ENCODE measurements around the gene NEAT1.

NEAT1 gene

DNA sequence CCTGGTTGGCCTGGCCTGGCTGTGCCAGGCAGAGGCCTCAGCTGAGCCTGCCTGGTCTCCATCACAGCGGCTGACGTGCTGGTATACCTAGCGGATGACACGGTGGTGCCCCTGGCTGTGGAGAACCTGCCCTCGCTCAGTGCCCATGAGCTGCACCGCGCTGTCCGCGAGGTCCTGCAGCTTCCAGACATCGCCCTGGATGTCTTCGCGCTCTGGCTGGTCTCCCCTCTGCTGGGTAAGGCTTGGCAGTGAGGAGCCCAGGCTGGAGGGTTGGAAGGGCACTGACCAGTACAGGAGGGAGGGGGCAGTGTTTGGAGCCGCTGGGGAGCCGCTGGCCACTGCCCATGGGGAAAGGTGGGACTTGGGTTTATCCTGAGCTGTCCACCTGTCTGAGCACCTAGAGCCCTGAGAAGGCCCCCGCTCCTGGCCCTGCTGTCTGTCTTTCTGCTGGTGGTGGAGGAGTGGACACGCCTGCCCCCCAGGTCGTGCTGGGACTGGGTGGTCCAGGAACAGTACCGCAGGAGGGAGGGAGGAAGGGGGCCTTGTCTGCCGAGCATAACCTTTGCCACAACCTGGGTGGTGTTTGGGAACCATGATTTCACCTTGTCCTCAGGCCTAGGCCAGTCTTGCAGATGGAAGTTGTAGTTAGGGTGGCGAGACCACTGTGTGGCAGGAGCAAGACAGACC lies 33.2 kb upstream of the NEAT1 start:
- ChIA-PET POLR2A (interaction anchor here (1.1 to 1.4 kb wide), 2 partner anchors 26 to 28 kb away, joined by 3 to 4 read pairs; no protein-coding TSS in a partner anchor), CTCF (interaction anchor here (0.5 to 1.9 kb wide), 4 partner anchors 11 to 545 kb away, joined by 3 to 5 read pairs (median 5); no protein-coding TSS in a partner anchor)
- Histone ChIP-seq H3K4me3 (ENCODE audit: control insufficient read depth in 1 of 7, extremely low read depth in 1 of 7, insufficient read depth in 4 of 7, low read depth in 2 of 7, low read length in 6 of 7) (no peak overlapping the region), H3K36me3 (ENCODE audit: control insufficient read depth in 4 of 4, insufficient read depth in 4 of 4, low read length in 3 of 4) (peaks cover 0 to 40% (median 26%) of the 10 kb centered on the region in 4 experiments), H3K9me3 (ENCODE audit: control extremely low read depth in 1 of 5, control insufficient read depth in 4 of 5, insufficient read depth in 2 of 5, low read depth in 1 of 5, low read length in 4 of 5) (no peaks in the 10 kb centered on the region), H3K27me3 (replicated peaks in 2 of 5; ENCODE audit: control insufficient read depth in 4 of 5, insufficient read depth in 5 of 5, low read length in 4 of 5) (no peaks in the 10 kb centered on the region), H3K4me1 (ENCODE audit: control extremely low read depth in 1 of 4, control insufficient read depth in 4 of 4, insufficient read depth in 4 of 4, low read length in 3 of 4) (peaks cover 3 to 54% (median 52%) of the 10 kb centered on the region in 4 experiments), H3K27ac (ENCODE audit: insufficient read depth in 1 of 2, low read depth in 1 of 2, low read length in 2 of 2, poor library complexity in 1 of 2, severe bottlenecking in 2 of 2) (peak overlapping the region; percentile 8 to 29)
- peak in 2 of 3 donors; percentile 34 to 50 for DNase-seq
- WGBS (ENCODE audit: insufficient coverage), result 98% methylated on average over 19 of the region's 20 CpGs

DNA sequence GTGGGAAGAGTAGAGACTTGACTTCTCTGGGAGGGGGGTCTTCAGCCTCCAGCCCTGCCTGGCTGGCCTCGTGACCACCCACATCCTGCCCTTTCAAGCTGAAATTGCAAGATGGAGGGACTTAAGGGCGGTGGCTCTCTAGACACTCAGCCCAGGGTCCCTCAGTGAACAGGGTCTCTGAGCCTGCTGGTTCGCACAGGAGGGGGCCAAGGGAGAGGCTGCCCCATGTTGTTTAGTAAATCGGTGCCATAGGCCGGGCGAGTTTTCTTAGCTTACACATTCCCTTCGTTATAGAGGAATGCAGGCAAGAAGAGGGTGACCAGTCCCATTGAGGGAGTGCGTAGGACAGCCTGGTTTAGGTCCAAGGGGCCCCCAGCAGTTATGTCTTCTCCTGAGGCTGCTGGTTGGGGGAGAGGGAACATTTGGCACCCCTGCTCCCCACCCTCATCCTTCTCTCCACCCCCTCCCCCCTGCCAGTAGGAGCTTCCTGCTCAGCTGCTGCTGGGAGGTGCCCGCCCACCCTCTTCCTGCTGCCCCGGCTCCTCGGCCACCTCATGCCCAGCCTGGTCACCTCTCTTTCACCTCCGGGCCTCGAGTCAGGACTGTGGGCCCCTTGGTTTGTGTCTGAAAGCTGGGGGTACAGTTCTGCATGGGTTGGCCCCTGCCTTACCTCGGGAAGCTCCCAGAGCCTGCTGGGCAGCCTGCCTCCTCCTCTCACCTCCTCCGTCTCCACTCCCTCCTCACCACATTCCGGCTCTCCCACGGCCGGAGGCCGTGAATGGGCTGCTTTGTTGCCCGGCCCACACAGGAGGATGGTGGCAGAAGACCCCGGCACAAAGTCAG lies 32.3 kb upstream of the NEAT1 start:
- ChIA-PET CTCF (interaction anchor here (0.5 to 2.9 kb wide), 5 partner anchors 15 to 544 kb away, joined by 3 to 7 read pairs (median 3); no protein-coding TSS in a partner anchor), POLR2A (interaction anchor here (1.1 to 1.4 kb wide), 3 partner anchors 25 to 31 kb away, joined by 3 to 4 read pairs (median 3); no protein-coding TSS in a partner anchor)

DNA sequence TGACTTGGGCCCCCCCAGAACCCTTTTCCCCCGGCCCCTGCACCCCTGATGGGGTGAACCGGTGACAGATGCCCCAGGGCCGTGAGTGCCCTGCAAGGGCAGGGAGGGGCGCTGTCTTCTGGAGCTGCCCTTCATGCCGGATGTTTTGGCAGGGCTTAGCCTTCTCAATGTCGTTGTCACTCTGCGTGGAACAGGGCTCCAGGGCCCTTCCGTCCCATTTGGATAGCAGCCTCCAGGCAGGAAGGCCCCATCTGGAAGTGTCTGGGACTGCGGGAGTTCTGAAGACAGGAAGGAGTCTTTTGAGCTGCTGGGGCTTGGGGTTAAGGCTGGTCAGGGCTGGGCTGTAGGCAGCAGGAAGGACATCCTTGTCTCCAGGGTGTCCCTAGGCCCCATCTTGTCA lies 31.6 kb upstream of the NEAT1 start:
- no peak overlapping the region for H3K4me3 ChIP-seq (ENCODE audit: control insufficient read depth in 1 of 7, extremely low read depth in 1 of 7, insufficient read depth in 4 of 7, low read depth in 2 of 7, low read length in 6 of 7)
- peaks cover 3 to 41% (median 39%) of the 10 kb centered on the region in 4 experiments for H3K4me1 ChIP-seq (ENCODE audit: control extremely low read depth in 1 of 4, control insufficient read depth in 4 of 4, insufficient read depth in 4 of 4, low read length in 3 of 4)
- H3K27me3 ChIP-seq (replicated peaks in 2 of 5; ENCODE audit: control insufficient read depth in 4 of 5, insufficient read depth in 5 of 5, low read length in 4 of 5), result no peaks in the 10 kb centered on the region
- ChIA-PET POLR2A (interaction anchor here (0.8 to 1.2 kb wide), 2 partner anchors 12 to 31 kb away, joined by 3 read pairs; no protein-coding TSS in a partner anchor), CTCF (interaction anchor here (1.2 to 2.9 kb wide), 4 partner anchors 15 to 43 kb away, joined by 3 to 7 read pairs (median 4); no protein-coding TSS in a partner anchor)
- peaks cover 0 to 52% (median 34%) of the 10 kb centered on the region in 4 experiments for H3K36me3 ChIP-seq (ENCODE audit: control insufficient read depth in 4 of 4, insufficient read depth in 4 of 4, low read length in 3 of 4)
- 96% methylated on average over 9 of the region's 9 CpGs for WGBS (ENCODE audit: insufficient coverage)
- no peaks in the 10 kb centered on the region for H3K9me3 ChIP-seq (ENCODE audit: control extremely low read depth in 1 of 5, control insufficient read depth in 4 of 5, insufficient read depth in 2 of 5, low read depth in 1 of 5, low read length in 4 of 5)
- H3K27ac ChIP-seq (ENCODE audit: insufficient read depth in 1 of 2, low read depth in 1 of 2, low read length in 2 of 2, poor library complexity in 1 of 2, severe bottlenecking in 2 of 2), result no peak overlapping the region
- no peak for DNase-seq

More for the DNA sequence above, 32.3 kb upstream of the NEAT1 start:
- DNase-seq, result no peak
- Histone ChIP-seq H3K36me3 (ENCODE audit: control insufficient read depth in 4 of 4, insufficient read depth in 4 of 4, low read length in 3 of 4) (peaks cover 0 to 46% (median 30%) of the 10 kb centered on the region in 4 experiments), H3K27me3 (replicated peaks in 2 of 5; ENCODE audit: control insufficient read depth in 4 of 5, insufficient read depth in 5 of 5, low read length in 4 of 5) (no peaks in the 10 kb centered on the region), H3K4me1 (ENCODE audit: control extremely low read depth in 1 of 4, control insufficient read depth in 4 of 4, insufficient read depth in 4 of 4, low read length in 3 of 4) (peaks cover 3 to 45% (median 43%) of the 10 kb centered on the region in 4 experiments), H3K27ac (ENCODE audit: insufficient read depth in 1 of 2, low read depth in 1 of 2, low read length in 2 of 2, poor library complexity in 1 of 2, severe bottlenecking in 2 of 2) (peak overlapping the region in 1 of 2 experiments; percentile 29), H3K9me3 (ENCODE audit: control extremely low read depth in 1 of 5, control insufficient read depth in 4 of 5, insufficient read depth in 2 of 5, low read depth in 1 of 5, low read length in 4 of 5) (no peaks in the 10 kb centered on the region), H3K4me3 (ENCODE audit: control insufficient read depth in 1 of 7, extremely low read depth in 1 of 7, insufficient read depth in 4 of 7, low read depth in 2 of 7, low read length in 6 of 7) (no peak overlapping the region)
- 76% methylated on average over 19 of the region's 21 CpGs for WGBS (ENCODE audit: insufficient coverage)

DNA sequence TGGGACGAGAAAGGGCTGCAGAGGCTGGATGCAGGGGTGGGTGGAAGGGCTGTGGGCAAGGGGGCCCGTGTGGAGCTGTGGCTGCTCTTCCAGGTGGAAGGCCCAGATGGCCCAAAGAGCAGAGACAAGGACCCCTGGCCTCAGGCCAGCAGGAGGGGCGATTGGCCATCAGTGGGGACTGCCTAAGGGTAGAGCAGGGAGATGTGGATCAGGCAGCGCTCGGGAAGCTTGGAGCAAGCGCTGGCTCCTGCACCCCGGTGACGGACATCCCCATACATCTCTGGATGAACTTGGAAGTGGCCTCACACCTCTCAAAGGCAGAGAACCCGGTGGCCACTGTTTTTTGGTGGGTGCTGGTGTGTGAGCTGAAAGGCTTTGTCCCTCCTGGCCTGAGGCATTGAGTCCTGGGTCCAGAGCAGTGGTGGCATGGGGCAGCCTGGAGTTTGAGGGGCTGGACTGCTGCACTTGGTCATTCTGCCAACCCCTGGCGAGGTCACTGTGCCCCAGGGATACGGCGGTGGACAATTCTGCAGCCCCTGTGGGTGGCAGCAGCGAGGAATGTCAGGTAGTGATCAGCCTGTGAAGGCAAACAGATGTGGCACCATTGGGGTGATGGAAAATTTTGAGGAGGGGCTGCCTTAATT lies 30.3 kb upstream of the NEAT1 start:
- no peak for DNase-seq
- H3K9me3 ChIP-seq (ENCODE audit: control extremely low read depth in 1 of 5, control insufficient read depth in 4 of 5, insufficient read depth in 2 of 5, low read depth in 1 of 5, low read length in 4 of 5), result no peaks in the 10 kb centered on the region
- CTCF ChIA-PET, result interaction anchor here (0.9 to 2.9 kb wide), 4 partner anchors 10 to 63 kb away, joined by 3 to 7 read pairs (median 3); no protein-coding TSS in a partner anchor
- no peak overlapping the region for H3K27ac ChIP-seq (ENCODE audit: insufficient read depth in 1 of 2, low read depth in 1 of 2, low read length in 2 of 2, poor library complexity in 1 of 2, severe bottlenecking in 2 of 2)
- 86% methylated on average over 7 of the region's 13 CpGs for WGBS (ENCODE audit: insufficient coverage)
- H3K4me1 ChIP-seq (ENCODE audit: control extremely low read depth in 1 of 4, control insufficient read depth in 4 of 4, insufficient read depth in 4 of 4, low read length in 3 of 4), result peaks cover 0 to 29% (median 28%) of the 10 kb centered on the region in 4 experiments
- H3K36me3 ChIP-seq (ENCODE audit: control insufficient read depth in 4 of 4, insufficient read depth in 4 of 4, low read length in 3 of 4), result peaks cover 0 to 59% (median 42%) of the 10 kb centered on the region in 4 experiments
- H3K27me3 ChIP-seq (replicated peaks in 2 of 5; ENCODE audit: control insufficient read depth in 4 of 5, insufficient read depth in 5 of 5, low read length in 4 of 5), result no peaks in the 10 kb centered on the region
- no peak overlapping the region for H3K4me3 ChIP-seq (ENCODE audit: control insufficient read depth in 1 of 7, extremely low read depth in 1 of 7, insufficient read depth in 4 of 7, low read depth in 2 of 7, low read length in 6 of 7)
- POLR2A ChIA-PET, result no interaction called here

DNA sequence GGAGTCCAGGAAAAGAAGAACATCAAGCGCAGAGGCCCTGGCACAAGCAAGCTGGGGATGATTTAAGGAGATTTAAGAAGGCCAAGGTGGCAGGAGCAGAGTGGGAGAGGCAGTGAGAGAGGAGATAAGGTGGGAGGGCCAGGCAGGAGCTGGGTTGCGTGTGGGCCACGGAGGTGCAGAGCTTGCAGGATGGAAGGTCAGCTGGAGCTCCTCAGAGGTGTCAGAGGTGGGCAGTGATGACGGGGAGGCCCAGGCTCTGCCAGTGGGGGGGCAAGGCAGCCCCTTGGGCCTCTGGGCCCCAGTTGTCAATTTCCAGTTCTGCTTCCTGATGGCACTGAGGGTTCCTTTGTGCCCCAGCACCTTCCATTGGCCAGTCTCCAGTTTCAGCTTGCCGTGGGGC lies 29.7 kb upstream of the NEAT1 start:
- peaks cover 0 to 26% (median 24%) of the 10 kb centered on the region in 4 experiments for H3K4me1 ChIP-seq (ENCODE audit: control extremely low read depth in 1 of 4, control insufficient read depth in 4 of 4, insufficient read depth in 4 of 4, low read length in 3 of 4)
- H3K27ac ChIP-seq (ENCODE audit: insufficient read depth in 1 of 2, low read depth in 1 of 2, low read length in 2 of 2, poor library complexity in 1 of 2, severe bottlenecking in 2 of 2), result no peak overlapping the region
- ChIA-PET CTCF (interaction anchor here (1.1 to 2.9 kb wide), 4 partner anchors 11 to 35 kb away, joined by 3 to 7 read pairs (median 3); no protein-coding TSS in a partner anchor), POLR2A (no interaction called here)
- H3K9me3 ChIP-seq (ENCODE audit: control extremely low read depth in 1 of 5, control insufficient read depth in 4 of 5, insufficient read depth in 2 of 5, low read depth in 1 of 5, low read length in 4 of 5), result no peaks in the 10 kb centered on the region
- no peaks in the 10 kb centered on the region for H3K27me3 ChIP-seq (replicated peaks in 2 of 5; ENCODE audit: control insufficient read depth in 4 of 5, insufficient read depth in 5 of 5, low read length in 4 of 5)
- peaks cover 0 to 63% (median 45%) of the 10 kb centered on the region in 4 experiments for H3K36me3 ChIP-seq (ENCODE audit: control insufficient read depth in 4 of 4, insufficient read depth in 4 of 4, low read length in 3 of 4)
- no peak overlapping the region for H3K4me3 ChIP-seq (ENCODE audit: control insufficient read depth in 1 of 7, extremely low read depth in 1 of 7, insufficient read depth in 4 of 7, low read depth in 2 of 7, low read length in 6 of 7)
- WGBS (ENCODE audit: insufficient coverage), result 84% methylated on average over 5 of the region's 5 CpGs
- no peak for DNase-seq

DNA sequence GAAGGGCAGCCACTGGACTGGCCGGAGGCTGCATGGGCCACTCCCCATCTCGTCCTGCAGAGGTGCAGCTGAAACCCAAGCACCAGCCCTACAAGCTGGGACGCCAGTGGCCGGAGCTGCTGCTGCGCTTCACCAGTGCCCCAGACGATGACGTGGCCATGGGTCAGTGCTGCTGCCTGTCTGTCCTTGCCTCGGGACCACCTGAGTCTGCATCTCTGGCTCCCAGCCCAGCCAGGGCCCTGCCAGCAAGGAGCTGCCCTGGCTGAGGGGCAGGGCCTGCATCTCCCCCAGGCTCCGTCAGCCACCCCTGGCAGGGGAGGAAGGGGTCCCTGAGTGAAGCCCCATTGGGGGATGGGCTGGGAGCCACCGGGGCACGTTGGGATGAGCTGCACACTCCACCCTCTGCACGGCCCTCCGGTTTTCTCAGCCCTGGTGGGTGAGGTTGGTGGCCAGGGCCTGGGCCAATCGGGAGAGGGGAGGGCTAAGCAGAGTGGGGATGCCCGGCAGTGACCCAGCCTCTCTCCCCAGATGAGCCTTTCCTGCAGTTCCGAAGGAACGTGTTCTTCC lies 29.0 kb upstream of the NEAT1 start:
- CTCF ChIA-PET, result interaction anchor here (0.7 to 2.9 kb wide), 6 partner anchors 11 to 125 kb away, joined by 3 to 7 read pairs (median 3); partner anchors contain the start of gene SLC25A45
- no peak for DNase-seq
- Histone ChIP-seq H3K27me3 (replicated peaks in 2 of 5; ENCODE audit: control insufficient read depth in 4 of 5, insufficient read depth in 5 of 5, low read length in 4 of 5) (no peaks in the 10 kb centered on the region), H3K4me3 (ENCODE audit: control insufficient read depth in 1 of 7, extremely low read depth in 1 of 7, insufficient read depth in 4 of 7, low read depth in 2 of 7, low read length in 6 of 7) (no peak overlapping the region), H3K9me3 (ENCODE audit: control extremely low read depth in 1 of 5, control insufficient read depth in 4 of 5, insufficient read depth in 2 of 5, low read depth in 1 of 5, low read length in 4 of 5) (no peaks in the 10 kb centered on the region), H3K36me3 (ENCODE audit: control insufficient read depth in 4 of 4, insufficient read depth in 4 of 4, low read length in 3 of 4) (peaks cover 0 to 70% (median 48%) of the 10 kb centered on the region in 4 experiments), H3K27ac (ENCODE audit: insufficient read depth in 1 of 2, low read depth in 1 of 2, low read length in 2 of 2, poor library complexity in 1 of 2, severe bottlenecking in 2 of 2) (no peak overlapping the region), H3K4me1 (ENCODE audit: control extremely low read depth in 1 of 4, control insufficient read depth in 4 of 4, insufficient read depth in 4 of 4, low read length in 3 of 4) (peaks cover 0 to 19% (median 17%) of the 10 kb centered on the region in 4 experiments)
- POLR2A ChIA-PET, result no interaction called here
- 87% methylated on average over 11 of the region's 17 CpGs for WGBS (ENCODE audit: insufficient coverage)

Data from common myeloid progenitor, CD34-positive (primary cell).